Liver (tissue), 9 donors: ENCODE measurements around the gene PKD1L1. TPM values are rescaled to one million over a fixed set of nuclear protein-coding genes. Genes with fewer than 3 reads are reported as not detected.

Source experiments
- DNase-seq: peaks from one replicate; pipeline ENCODE4 v3.0.0-alpha.2; 2017; ENCODE audit warnings: low spot score
- H3K27ac ChIP-seq, 2 donors: one replicate each; pipeline ENCODE4 v1.7.0; 2013; ENCODE audit warnings: inconsistent platforms in 2 of 2, low read length in 2 of 2, control low read depth in 1 of 2, low read depth in 1 of 2, mild to moderate bottlenecking in 1 of 2
- H3K27me3 ChIP-seq, 4 donors: one replicate each; pipeline versions ENCODE4 v1.6.1 to v1.7.0; 2013; ENCODE audit warnings: low read length in 3 of 4, inconsistent platforms in 1 of 4, mild to moderate bottlenecking in 1 of 4, moderate library complexity in 1 of 4; ENCODE audit not compliant: control insufficient read depth in 4 of 4, insufficient read depth in 4 of 4
- H3K36me3 ChIP-seq, 4 donors: one replicate each; pipeline versions ENCODE4 v1.6.1 to v1.7.0; 2013; ENCODE audit warnings: low read length in 3 of 4, mild to moderate bottlenecking in 3 of 4, low read depth in 1 of 4, moderate library complexity in 1 of 4; ENCODE audit not compliant: control insufficient read depth in 4 of 4, insufficient read depth in 3 of 4
- H3K4me1 ChIP-seq, 4 donors: one replicate each; pipeline versions ENCODE4 v1.6.1 to v1.7.0; 2013; ENCODE audit warnings: low read length in 3 of 4, mild to moderate bottlenecking in 3 of 4, moderate library complexity in 1 of 4; ENCODE audit not compliant: control insufficient read depth in 4 of 4, insufficient read depth in 4 of 4
- H3K4me3 ChIP-seq, 3 donors: one replicate each; pipeline versions ENCODE4 v1.6.1 to v1.7.0; 2013; ENCODE audit warnings: low read length in 3 of 3, control low read depth in 1 of 3, low read depth in 1 of 3, mild to moderate bottlenecking in 1 of 3
- H3K9ac ChIP-seq, 2 donors: one replicate each; pipeline ENCODE4 v1.7.0; 2013; ENCODE audit warnings: low read length in 2 of 2, mild to moderate bottlenecking in 2 of 2, moderate library complexity in 2 of 2, control low read depth in 1 of 2, low read depth in 1 of 2
- H3K9me3 ChIP-seq, 4 donors: one replicate each; pipeline versions ENCODE4 v1.6.1 to v1.7.0; 2013; ENCODE audit warnings: low read length in 3 of 4; ENCODE audit not compliant: control insufficient read depth in 4 of 4
- EGR1 ChIP-seq, 2 donors: IDR thresholded peaks; 2 replicates each; pipeline ENCODE4 v1.6.1; 2016 to 2018; ENCODE audit warnings: antibody characterized with exemption in 2 of 2, low read depth in 2 of 2
- FOXA1 ChIP-seq: IDR thresholded peaks from 2 replicates; pipeline ENCODE4 v1.6.1; 2016; ENCODE audit warnings: antibody characterized with exemption
- FOXA2 ChIP-seq: IDR thresholded peaks from 2 replicates; pipeline ENCODE4 v1.6.1; 2016; ENCODE audit warnings: antibody characterized with exemption
- GABPA ChIP-seq, 2 donors: IDR thresholded peaks in 1 of 2; conservative IDR thresholded peaks in 1 of 2; 2 replicates each; pipeline ENCODE4 v1.6.1; 2016; ENCODE audit warnings: antibody characterized with exemption in 2 of 2, mild to moderate bottlenecking in 1 of 2, moderate library complexity in 1 of 2
- HNF4A ChIP-seq, 2 donors: conservative IDR thresholded peaks; 2 replicates each; pipeline ENCODE4 v1.6.1; 2016; ENCODE audit warnings: antibody characterized with exemption in 2 of 2, mild to moderate bottlenecking in 2 of 2
- HNF4G ChIP-seq: IDR thresholded peaks from 2 replicates; pipeline ENCODE4 v1.6.1; 2016; ENCODE audit warnings: antibody characterized with exemption
- JUND ChIP-seq, 2 donors: IDR thresholded peaks; 2 replicates each; pipeline ENCODE4 v1.6.1; 2016; ENCODE audit warnings: antibody characterized with exemption in 2 of 2
- NR2F2 ChIP-seq: IDR thresholded peaks from 2 replicates; pipeline ENCODE4 v1.6.1; 2016; ENCODE audit warnings: antibody characterized with exemption
- RAD21 ChIP-seq, 2 donors: IDR thresholded peaks; 2 replicates each; pipeline ENCODE4 v1.6.1; 2016; ENCODE audit warnings: antibody characterized with exemption in 2 of 2, mild to moderate bottlenecking in 2 of 2
- RXRA ChIP-seq, 2 donors: IDR thresholded peaks; 2 replicates each; pipeline ENCODE4 v1.6.1; 2017 to 2018; ENCODE audit warnings: antibody characterized with exemption in 2 of 2, mild to moderate bottlenecking in 1 of 2
- SP1 ChIP-seq: IDR thresholded peaks from 2 replicates; pipeline ENCODE4 v1.6.1; 2018; ENCODE audit warnings: antibody characterized with exemption, mild to moderate bottlenecking
- TAF1 ChIP-seq: conservative IDR thresholded peaks from 2 replicates; pipeline ENCODE4 v1.6.1; 2016; ENCODE audit warnings: antibody characterized with exemption, mild to moderate bottlenecking
- YY1 ChIP-seq: IDR thresholded peaks from 2 replicates; pipeline ENCODE4 v1.6.1; 2016; ENCODE audit warnings: antibody characterized with exemption, mild to moderate bottlenecking
- WGBS: extraction: QIAGEN DNeasy Blood & Tissue Kit; methylation state at CpG from one replicate; pipeline ENCODE4 v1.1.7; 2013; 5-methylcytosine and 5-hydroxymethylcytosine counted together
- polyA plus RNA-seq, 2 donors: library from polyadenylated mRNA; stranded (reverse) in 1 of 2; unstranded in 1 of 2; fragments of 200-250 nt in 1 of 2; fragments of >200 nt in 1 of 2; fragmentation: Nextera tagmentation in 1 of 2; extraction: Ambion mirVana in 1 of 2; gene quantifications; one replicate each; pipeline versions ENCODE4 v1.2.1 to v1.2.3, GENCODE V29; 2013 to 2015
- total RNA-seq, 2 donors: library from RNA; depleted of rRNA; stranded (reverse); fragments of >200 nt; gene quantifications; one replicate each; pipeline ENCODE4 v1.2.3, GENCODE V29; 2014
- TF ChIP-seq, protein P1 (sequence below): IDR thresholded peaks from 2 replicates; pipeline ENCODE4 v1.6.1; 2016; ENCODE audit warnings: antibody characterized with exemption
- TF ChIP-seq, protein P2 (sequence below): IDR thresholded peaks from 2 replicates; pipeline ENCODE4 v1.6.1; 2016; ENCODE audit warnings: antibody characterized with exemption, mild to moderate bottlenecking
- TF ChIP-seq, protein P3 (sequence below): IDR thresholded peaks from 2 replicates; pipeline ENCODE4 v1.6.1; 2016; ENCODE audit warnings: antibody characterized with exemption
- TF ChIP-seq, protein P4 (sequence below): IDR thresholded peaks from 2 replicates; pipeline ENCODE4 v1.6.1; 2016; ENCODE audit warnings: antibody characterized with exemption
- TF ChIP-seq, protein P5 (sequence below): fragments of 150-350 bp; IDR thresholded peaks from 2 replicates; pipeline ENCODE4 v1.5.1; 2017; ENCODE audit warnings: improper control_type of control experiment, low read depth, low read length; ENCODE audit not compliant: missing input control
- donor health status: healthy.
- donor health status: healthy.
- donor health status: healthy.
- donor health status: healthy.
- donor health status: healthy.

PKD1L1 gene
- total and polyA plus RNA-seq, 4 donors = 0.08 to 0.25 (median 0.11) TPM

DNA sequence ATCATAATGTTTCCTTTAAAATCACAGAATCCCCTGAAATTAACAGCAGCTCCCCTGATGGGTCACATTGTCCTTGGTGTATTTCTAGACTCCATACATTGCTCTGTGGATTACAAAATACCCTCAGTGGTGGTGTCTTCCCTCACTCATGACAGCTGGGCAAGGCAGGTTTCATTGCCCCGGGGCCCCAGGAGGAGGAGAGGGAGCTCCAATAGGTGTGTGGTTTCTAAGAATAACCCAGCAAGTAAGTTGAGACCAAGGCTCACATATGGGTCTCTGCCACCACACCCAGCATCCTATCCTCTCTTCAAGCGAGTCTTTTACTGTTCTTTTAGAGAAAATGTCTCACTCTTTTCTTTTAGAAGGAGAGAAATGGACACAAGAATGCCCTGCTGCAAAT is 63.6 kb downstream of the PKD1L1 start:
- TF ChIP-seq JUND (IDR thresholded peaks at IDR 0.05) (no peak), EGR1 (IDR thresholded peaks at IDR 0.05; ENCODE audit: low read depth in 2 of 2) (no peak), YY1 (no peak), RAD21 (IDR thresholded peaks at IDR 0.05) (no peak), HNF4A (conservative IDR thresholded peaks at IDR 0.05) (no peak), HNF4G (no peak), GABPA (IDR thresholded peaks at IDR 0.05 in 1 of 2, conservative IDR thresholded peaks at IDR 0.05 in 1 of 2) (no peak), TAF1 (no peak), FOXA2 (no peak), NR2F2 (no peak), SP1 (no peak), FOXA1 (no peak), RXRA (IDR thresholded peaks at IDR 0.05) (no peak)
- TF ChIP-seq, protein P1, sequence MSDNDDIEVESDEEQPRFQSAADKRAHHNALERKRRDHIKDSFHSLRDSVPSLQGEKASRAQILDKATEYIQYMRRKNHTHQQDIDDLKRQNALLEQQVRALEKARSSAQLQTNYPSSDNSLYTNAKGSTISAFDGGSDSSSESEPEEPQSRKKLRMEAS = no peak
- TF ChIP-seq, protein P2, sequence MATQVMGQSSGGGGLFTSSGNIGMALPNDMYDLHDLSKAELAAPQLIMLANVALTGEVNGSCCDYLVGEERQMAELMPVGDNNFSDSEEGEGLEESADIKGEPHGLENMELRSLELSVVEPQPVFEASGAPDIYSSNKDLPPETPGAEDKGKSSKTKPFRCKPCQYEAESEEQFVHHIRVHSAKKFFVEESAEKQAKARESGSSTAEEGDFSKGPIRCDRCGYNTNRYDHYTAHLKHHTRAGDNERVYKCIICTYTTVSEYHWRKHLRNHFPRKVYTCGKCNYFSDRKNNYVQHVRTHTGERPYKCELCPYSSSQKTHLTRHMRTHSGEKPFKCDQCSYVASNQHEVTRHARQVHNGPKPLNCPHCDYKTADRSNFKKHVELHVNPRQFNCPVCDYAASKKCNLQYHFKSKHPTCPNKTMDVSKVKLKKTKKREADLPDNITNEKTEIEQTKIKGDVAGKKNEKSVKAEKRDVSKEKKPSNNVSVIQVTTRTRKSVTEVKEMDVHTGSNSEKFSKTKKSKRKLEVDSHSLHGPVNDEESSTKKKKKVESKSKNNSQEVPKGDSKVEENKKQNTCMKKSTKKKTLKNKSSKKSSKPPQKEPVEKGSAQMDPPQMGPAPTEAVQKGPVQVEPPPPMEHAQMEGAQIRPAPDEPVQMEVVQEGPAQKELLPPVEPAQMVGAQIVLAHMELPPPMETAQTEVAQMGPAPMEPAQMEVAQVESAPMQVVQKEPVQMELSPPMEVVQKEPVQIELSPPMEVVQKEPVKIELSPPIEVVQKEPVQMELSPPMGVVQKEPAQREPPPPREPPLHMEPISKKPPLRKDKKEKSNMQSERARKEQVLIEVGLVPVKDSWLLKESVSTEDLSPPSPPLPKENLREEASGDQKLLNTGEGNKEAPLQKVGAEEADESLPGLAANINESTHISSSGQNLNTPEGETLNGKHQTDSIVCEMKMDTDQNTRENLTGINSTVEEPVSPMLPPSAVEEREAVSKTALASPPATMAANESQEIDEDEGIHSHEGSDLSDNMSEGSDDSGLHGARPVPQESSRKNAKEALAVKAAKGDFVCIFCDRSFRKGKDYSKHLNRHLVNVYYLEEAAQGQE = no peak
- TF ChIP-seq, protein P3, sequence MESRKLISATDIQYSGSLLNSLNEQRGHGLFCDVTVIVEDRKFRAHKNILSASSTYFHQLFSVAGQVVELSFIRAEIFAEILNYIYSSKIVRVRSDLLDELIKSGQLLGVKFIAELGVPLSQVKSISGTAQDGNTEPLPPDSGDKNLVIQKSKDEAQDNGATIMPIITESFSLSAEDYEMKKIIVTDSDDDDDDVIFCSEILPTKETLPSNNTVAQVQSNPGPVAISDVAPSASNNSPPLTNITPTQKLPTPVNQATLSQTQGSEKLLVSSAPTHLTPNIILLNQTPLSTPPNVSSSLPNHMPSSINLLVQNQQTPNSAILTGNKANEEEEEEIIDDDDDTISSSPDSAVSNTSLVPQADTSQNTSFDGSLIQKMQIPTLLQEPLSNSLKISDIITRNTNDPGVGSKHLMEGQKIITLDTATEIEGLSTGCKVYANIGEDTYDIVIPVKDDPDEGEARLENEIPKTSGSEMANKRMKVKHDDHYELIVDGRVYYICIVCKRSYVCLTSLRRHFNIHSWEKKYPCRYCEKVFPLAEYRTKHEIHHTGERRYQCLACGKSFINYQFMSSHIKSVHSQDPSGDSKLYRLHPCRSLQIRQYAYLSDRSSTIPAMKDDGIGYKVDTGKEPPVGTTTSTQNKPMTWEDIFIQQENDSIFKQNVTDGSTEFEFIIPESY = no peak
- TF ChIP-seq, protein P4, sequence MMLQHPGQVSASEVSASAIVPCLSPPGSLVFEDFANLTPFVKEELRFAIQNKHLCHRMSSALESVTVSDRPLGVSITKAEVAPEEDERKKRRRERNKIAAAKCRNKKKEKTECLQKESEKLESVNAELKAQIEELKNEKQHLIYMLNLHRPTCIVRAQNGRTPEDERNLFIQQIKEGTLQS = no peak
- TF ChIP-seq, protein P5, sequence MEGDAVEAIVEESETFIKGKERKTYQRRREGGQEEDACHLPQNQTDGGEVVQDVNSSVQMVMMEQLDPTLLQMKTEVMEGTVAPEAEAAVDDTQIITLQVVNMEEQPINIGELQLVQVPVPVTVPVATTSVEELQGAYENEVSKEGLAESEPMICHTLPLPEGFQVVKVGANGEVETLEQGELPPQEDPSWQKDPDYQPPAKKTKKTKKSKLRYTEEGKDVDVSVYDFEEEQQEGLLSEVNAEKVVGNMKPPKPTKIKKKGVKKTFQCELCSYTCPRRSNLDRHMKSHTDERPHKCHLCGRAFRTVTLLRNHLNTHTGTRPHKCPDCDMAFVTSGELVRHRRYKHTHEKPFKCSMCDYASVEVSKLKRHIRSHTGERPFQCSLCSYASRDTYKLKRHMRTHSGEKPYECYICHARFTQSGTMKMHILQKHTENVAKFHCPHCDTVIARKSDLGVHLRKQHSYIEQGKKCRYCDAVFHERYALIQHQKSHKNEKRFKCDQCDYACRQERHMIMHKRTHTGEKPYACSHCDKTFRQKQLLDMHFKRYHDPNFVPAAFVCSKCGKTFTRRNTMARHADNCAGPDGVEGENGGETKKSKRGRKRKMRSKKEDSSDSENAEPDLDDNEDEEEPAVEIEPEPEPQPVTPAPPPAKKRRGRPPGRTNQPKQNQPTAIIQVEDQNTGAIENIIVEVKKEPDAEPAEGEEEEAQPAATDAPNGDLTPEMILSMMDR = no peak
- no peak overlapping the region for H3K4me3 ChIP-seq
- 58% methylated on average over 2 of the region's 2 CpGs for WGBS

More for the DNA sequence above, 63.6 kb downstream of the PKD1L1 start:
- H3K9ac ChIP-seq = no peak overlapping the region
- no peak for DNase-seq
- no peak overlapping the region for H3K27ac ChIP-seq
- peaks cover 0 to 5% (median 0%) of the 10 kb centered on the region in 4 donors for H3K36me3 ChIP-seq
- no peaks in the 10 kb centered on the region for H3K27me3 ChIP-seq
- no peaks in the 10 kb centered on the region for H3K9me3 ChIP-seq
- H3K4me1 ChIP-seq = no peaks in the 10 kb centered on the region
